DMS53 treated with DMSO at 0.1 percent for 48 hours (cell line): ENCODE data around the gene JAKMIP2.
"Not testable (repeated sequence)": the region's sequence is repeated elsewhere in the genome, so short reads cannot be mapped to it uniquely, and the experiment has no call there.

Experiments
- DNase-seq: peaks from one replicate; lab custom pipeline; 2025; ENCODE audit not compliant: unreplicated experiment; lab: John Stamatoyannopoulos, UW

Gene JAKMIP2

GRCh38 chr5:147617191-147617606, 165.3 kb downstream of the JAKMIP2 start:
- DNase-seq: no peak

GRCh38 chr5:147616421-147616820, 166.1 kb downstream of the JAKMIP2 start:
- no peak for DNase-seq

- DNase-seq: no peak
Measured at GRCh38 chr5:147613359-147613758, 169.2 kb downstream of the JAKMIP2 start.

GRCh38 chr5:147611483-147611882, 171.0 kb downstream of the JAKMIP2 start:
- no peak for DNase-seq

- DNase-seq: no peak
Measured at GRCh38 chr5:147610798-147611197, 171.7 kb downstream of the JAKMIP2 start.

GRCh38 chr5:147601652-147602051, 180.9 kb downstream of the JAKMIP2 start:
- no peak for DNase-seq

GRCh38 chr5:147591120-147591519, 191.4 kb downstream of the JAKMIP2 start:
- no peak for DNase-seq

GRCh38 chr5:147590096-147590495, 192.4 kb downstream of the JAKMIP2 start:
- DNase-seq: no peak

- no peak for DNase-seq
Measured at GRCh38 chr5:147586832-147587231, 195.7 kb downstream of the JAKMIP2 start.

- no peak for DNase-seq
Measured at GRCh38 chr5:147586221-147586620, 196.3 kb downstream of the JAKMIP2 start.

- DNase-seq: not testable (repeated sequence)
Measured at GRCh38 chr5:147582272-147582671, 200.3 kb downstream of the JAKMIP2 start.

GRCh38 chr5:147580418-147580817, 202.1 kb downstream of the JAKMIP2 start:
- not testable (repeated sequence) for DNase-seq

- peak; percentile 73 for DNase-seq
Measured at GRCh38 chr5:147578228-147579024, 204.1 kb downstream of the JAKMIP2 start.

- DNase-seq: peak; percentile 49
Measured at GRCh38 chr5:147576646-147577535, 205.6 kb downstream of the JAKMIP2 start.

- no peak for DNase-seq
Measured at GRCh38 chr5:147575598-147575997, 206.9 kb downstream of the JAKMIP2 start.

- no peak for DNase-seq
Measured at GRCh38 chr5:147573211-147573610, 209.3 kb downstream of the JAKMIP2 start.

GRCh38 chr5:147568710-147569406, 213.7 kb downstream of the JAKMIP2 start:
- DNase-seq: no peak

- no peak for DNase-seq
Measured at GRCh38 chr5:147567917-147568598, 214.5 kb downstream of the JAKMIP2 start.

GRCh38 chr5:147565524-147565923, 217.0 kb downstream of the JAKMIP2 start:
- peak; percentile 76 for DNase-seq

GRCh38 chr5:147564124-147564486, 218.4 kb downstream of the JAKMIP2 start:
- no peak for DNase-seq
